ENCODE results near the gene NPIPB6. TPM values are rescaled to one million over a fixed set of nuclear protein-coding genes. Genes with fewer than 3 reads are reported as not detected.

The NPIPB6 gene
- total and polyA plus RNA-seq, 11 donors, result 0.10 to 1.1 (median 0.63) TPM; not detected in 4

- ATAC-seq (no peak), DNase-seq (no peak)
- H3K36me3 ChIP-seq, result no peaks in the 10 kb centered on the region
- 83 to 91% (median 89%) methylated on average over 2 of the region's 2 CpGs for WGBS, 4 donors
- H3K27ac ChIP-seq, result no peak overlapping the region
- intact Hi-C loops (cut with DNase I), result no loop called here
- no peaks in the 10 kb centered on the region for H3K27me3 ChIP-seq
- no peaks in the 10 kb centered on the region for H3K9me3 ChIP-seq
- TF ChIP-seq CTCF (IDR thresholded peaks at IDR 0.05) (no peak), POLR2A (IDR thresholded peaks at IDR 0.05) (no peak)
- no peak overlapping the region for H3K4me3 ChIP-seq
- H3K4me1 ChIP-seq, result peaks cover 0 to 10% (median 1%) of the 10 kb centered on the region in 12 donors
Observed at GRCh38 chr16:28301620-28302019, 61.7 kb downstream of the NPIPB6 start.

GRCh38 chr16:28301154-28301553 lies 62.2 kb downstream of the NPIPB6 start:
- Histone ChIP-seq H3K36me3 (no peaks in the 10 kb centered on the region), H3K9me3 (no peaks in the 10 kb centered on the region), H3K27me3 (no peaks in the 10 kb centered on the region), H3K4me1 (peaks cover 0 to 10% (median 1%) of the 10 kb centered on the region in 12 donors), H3K4me3 (no peak overlapping the region), H3K27ac (no peak overlapping the region)
- peak; percentile 82 to 91 (median 87) for ATAC-seq
- intact Hi-C loops (cut with DNase I), result no loop called here
- 46 to 66% (median 55%) methylated on average over 6 of the region's 6 CpGs for WGBS, 4 donors
- no peak for TF ChIP-seq POLR2A (IDR thresholded peaks at IDR 0.05)
- TF ChIP-seq CTCF (IDR thresholded peaks at IDR 0.05), result no peak
- peak in 2 of 5 donors; percentile 43 to 48 for DNase-seq

GRCh38 chr16:28300327-28300726 lies 63.0 kb downstream of the NPIPB6 start:
- TF ChIP-seq CTCF (IDR thresholded peaks at IDR 0.05) (no peak), POLR2A (IDR thresholded peaks at IDR 0.05) (no peak)
- intact Hi-C loops (cut with DNase I), result no loop called here
- Histone ChIP-seq H3K4me3 (no peak overlapping the region), H3K27ac (no peak overlapping the region), H3K27me3 (no peaks in the 10 kb centered on the region), H3K4me1 (peaks cover 0 to 10% (median 1%) of the 10 kb centered on the region in 12 donors), H3K36me3 (no peaks in the 10 kb centered on the region), H3K9me3 (no peaks in the 10 kb centered on the region)
- WGBS, 4 donors, result 90 to 93% (median 92%) methylated on average over 5 of the region's 5 CpGs
- DNase-seq, result no peak
- ATAC-seq, result no peak

- no peak overlapping the region for H3K27ac ChIP-seq
- TF ChIP-seq CTCF (IDR thresholded peaks at IDR 0.05), result no peak
- no peak for TF ChIP-seq POLR2A (IDR thresholded peaks at IDR 0.05)
- DNase-seq, result no peak
- no peaks in the 10 kb centered on the region for H3K36me3 ChIP-seq
- H3K4me3 ChIP-seq, result no peak overlapping the region
- peaks cover 0 to 10% (median 1%) of the 10 kb centered on the region in 12 donors for H3K4me1 ChIP-seq
- intact Hi-C loops (cut with DNase I), result loop anchor here in 1 of 10 donors (10.0 kb wide), 1 partner anchor 196 kb away; the partner anchor contains the start of genes APOBR and CLN3
- H3K9me3 ChIP-seq, result no peaks in the 10 kb centered on the region
- peaks cover 0 to 8% (median 0%) of the 10 kb centered on the region in 9 donors for H3K27me3 ChIP-seq
- no peak for ATAC-seq
- 57 to 68% (median 64%) methylated on average over 1 to 4 of the region's 4 CpGs for WGBS, 4 donors
Observed at GRCh38 chr16:28298511-28298878, 64.8 kb downstream of the NPIPB6 start.

Measured in heart left ventricle (tissue), 16 donors.